ENCODE data around the gene CWC27.

DNA sequence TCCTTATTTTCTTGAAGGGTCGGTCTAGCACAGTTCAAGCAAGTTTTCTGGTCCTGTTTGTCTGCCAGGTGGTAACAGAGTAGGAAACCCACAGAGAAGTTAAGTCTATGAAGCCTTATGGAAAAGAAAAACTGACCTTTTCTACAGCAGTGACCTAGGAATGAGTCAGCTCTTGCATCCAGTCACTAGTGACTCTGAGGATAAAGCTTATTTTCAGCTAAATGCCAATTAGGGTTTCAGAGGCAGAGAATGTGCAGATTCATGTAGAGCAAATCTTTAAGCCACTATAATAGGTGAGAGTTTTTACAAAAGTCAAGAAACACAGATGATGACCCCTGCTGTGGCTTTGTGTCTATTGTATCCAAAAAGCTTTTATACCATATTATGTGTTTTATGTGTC lies 100.7 kb downstream of the CWC27 start:
- TF ChIP-seq, protein P1, sequence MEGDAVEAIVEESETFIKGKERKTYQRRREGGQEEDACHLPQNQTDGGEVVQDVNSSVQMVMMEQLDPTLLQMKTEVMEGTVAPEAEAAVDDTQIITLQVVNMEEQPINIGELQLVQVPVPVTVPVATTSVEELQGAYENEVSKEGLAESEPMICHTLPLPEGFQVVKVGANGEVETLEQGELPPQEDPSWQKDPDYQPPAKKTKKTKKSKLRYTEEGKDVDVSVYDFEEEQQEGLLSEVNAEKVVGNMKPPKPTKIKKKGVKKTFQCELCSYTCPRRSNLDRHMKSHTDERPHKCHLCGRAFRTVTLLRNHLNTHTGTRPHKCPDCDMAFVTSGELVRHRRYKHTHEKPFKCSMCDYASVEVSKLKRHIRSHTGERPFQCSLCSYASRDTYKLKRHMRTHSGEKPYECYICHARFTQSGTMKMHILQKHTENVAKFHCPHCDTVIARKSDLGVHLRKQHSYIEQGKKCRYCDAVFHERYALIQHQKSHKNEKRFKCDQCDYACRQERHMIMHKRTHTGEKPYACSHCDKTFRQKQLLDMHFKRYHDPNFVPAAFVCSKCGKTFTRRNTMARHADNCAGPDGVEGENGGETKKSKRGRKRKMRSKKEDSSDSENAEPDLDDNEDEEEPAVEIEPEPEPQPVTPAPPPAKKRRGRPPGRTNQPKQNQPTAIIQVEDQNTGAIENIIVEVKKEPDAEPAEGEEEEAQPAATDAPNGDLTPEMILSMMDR (IDR thresholded peaks at IDR 0.05 in 8 of 11, conservative IDR thresholded peaks at IDR 0.05 in 3 of 11): no peak
- no peak for TF ChIP-seq POLR2A (IDR thresholded peaks at IDR 0.05)
- no peak for TF ChIP-seq POLR2AphosphoS5 (IDR thresholded peaks at IDR 0.05)

Data from spleen (tissue), 7 donors.